ENCODE data around the gene TACC2.

DNA sequence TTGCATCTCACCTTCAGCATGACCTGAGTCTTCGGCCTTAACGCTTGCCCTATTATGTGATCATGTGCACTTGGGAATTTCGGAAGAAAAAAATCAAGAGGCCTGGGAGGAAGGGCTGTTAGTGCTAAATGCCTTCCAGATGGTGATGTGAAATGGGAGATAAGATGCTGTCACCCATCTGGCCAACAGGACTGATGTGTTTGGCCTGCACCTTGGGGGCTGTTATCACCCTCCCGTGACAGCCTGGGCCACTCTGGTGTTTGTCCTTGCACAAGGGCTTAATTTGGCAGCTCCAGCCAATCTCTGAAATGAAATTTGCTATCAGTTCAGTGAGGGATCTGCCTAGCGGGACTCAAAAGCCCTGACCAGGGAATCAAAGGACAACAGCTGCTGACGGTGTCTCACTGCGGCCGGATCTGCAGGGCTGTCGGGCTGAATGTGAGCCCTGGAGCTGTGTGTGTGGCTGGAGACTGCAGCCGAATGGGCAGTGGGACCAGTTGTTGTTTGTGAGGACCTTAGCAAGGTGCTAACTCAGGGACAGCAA, 150.7 kb downstream of the TACC2 start:
- TF ChIP-seq, protein P1, sequence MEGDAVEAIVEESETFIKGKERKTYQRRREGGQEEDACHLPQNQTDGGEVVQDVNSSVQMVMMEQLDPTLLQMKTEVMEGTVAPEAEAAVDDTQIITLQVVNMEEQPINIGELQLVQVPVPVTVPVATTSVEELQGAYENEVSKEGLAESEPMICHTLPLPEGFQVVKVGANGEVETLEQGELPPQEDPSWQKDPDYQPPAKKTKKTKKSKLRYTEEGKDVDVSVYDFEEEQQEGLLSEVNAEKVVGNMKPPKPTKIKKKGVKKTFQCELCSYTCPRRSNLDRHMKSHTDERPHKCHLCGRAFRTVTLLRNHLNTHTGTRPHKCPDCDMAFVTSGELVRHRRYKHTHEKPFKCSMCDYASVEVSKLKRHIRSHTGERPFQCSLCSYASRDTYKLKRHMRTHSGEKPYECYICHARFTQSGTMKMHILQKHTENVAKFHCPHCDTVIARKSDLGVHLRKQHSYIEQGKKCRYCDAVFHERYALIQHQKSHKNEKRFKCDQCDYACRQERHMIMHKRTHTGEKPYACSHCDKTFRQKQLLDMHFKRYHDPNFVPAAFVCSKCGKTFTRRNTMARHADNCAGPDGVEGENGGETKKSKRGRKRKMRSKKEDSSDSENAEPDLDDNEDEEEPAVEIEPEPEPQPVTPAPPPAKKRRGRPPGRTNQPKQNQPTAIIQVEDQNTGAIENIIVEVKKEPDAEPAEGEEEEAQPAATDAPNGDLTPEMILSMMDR (IDR thresholded peaks at IDR 0.05): no peak
- TF ChIP-seq POLR2A (IDR thresholded peaks at IDR 0.05): no peak

Measured in thyroid gland (tissue), 4 donors.